ENCODE data around the gene GAK.

The GAK gene

GRCh38 chr4:855880-856224, 76.3 kb downstream of the GAK start:
- in situ Hi-C loops (cut with MboI; ENCODE audit: low sequenced_read_pairs), result no loop called here

GRCh38 chr4:854356-854755, 77.8 kb downstream of the GAK start:
- in situ Hi-C loops (cut with MboI; ENCODE audit: low sequenced_read_pairs), result no loop called here

DNA sequence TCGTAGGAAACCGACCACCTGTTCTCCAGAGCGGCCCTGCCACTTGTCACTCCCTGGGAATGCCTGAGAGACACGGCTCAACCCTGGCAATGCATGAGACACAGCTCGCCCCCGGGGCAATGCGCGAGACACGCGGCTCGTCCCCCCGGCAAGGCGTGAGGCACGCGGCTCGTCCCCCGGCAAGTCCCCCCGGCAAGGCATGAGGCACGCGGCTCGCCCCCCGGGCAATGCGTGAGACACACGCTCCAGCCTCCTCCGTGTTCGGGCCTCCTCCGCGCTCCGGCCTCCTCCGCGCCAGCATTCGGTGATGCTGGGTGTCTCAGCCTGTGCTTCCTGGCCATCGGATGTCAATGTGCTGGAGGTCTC, 78.7 kb downstream of the GAK start:
- in situ Hi-C loops (cut with MboI; ENCODE audit: low sequenced_read_pairs), result no loop called here

- in situ Hi-C loops (cut with MboI; ENCODE audit: low sequenced_read_pairs), result no loop called here
These were observed 80.2 kb downstream of the GAK start for GRCh38 chr4:851701-852430.

GRCh38 chr4:850323-850945, 81.7 kb downstream of the GAK start:
- in situ Hi-C loops (cut with MboI; ENCODE audit: low sequenced_read_pairs), result no loop called here

- in situ Hi-C loops (cut with MboI; ENCODE audit: low sequenced_read_pairs), result no loop called here
These were observed 82.5 kb downstream of the GAK start for GRCh38 chr4:849478-850175.

DNA sequence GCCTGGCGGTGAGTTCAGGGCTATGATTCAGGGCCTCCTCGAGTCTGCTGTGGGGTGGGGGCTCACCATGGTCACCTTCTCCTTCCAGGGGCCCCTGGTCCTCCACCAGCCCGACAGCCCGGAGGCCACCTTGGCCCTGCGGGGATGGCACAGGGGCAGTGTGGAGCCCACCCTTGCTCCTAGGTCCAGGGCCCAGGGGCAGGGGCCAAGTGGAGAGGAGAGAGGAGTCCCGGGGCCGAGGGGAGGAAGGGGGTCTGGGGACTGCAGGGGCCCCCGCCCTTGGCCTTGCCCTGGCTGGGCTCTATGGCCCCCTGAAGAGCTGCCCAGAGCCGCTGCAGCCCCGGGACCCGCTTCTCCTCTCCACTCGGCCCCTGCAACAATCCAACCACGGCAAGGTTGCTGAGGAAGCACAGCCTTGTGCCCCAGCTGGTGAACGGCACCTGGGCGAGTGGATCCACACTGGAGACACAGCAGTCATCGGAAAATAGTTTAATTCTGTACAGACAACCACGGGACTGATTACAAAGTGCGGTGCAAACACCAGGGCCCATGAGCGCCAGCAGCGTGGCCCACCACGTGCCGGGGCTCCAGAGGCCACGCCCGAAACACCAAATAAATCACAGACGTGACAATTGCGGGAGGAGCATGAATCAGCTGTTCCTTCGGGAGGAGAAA, 83.2 kb downstream of the GAK start:
- in situ Hi-C loops (cut with MboI; ENCODE audit: low sequenced_read_pairs), result no loop called here

- in situ Hi-C loops (cut with MboI; ENCODE audit: low sequenced_read_pairs), result no loop called here
These were observed 83.8 kb downstream of the GAK start for GRCh38 chr4:848307-848691.

DNA sequence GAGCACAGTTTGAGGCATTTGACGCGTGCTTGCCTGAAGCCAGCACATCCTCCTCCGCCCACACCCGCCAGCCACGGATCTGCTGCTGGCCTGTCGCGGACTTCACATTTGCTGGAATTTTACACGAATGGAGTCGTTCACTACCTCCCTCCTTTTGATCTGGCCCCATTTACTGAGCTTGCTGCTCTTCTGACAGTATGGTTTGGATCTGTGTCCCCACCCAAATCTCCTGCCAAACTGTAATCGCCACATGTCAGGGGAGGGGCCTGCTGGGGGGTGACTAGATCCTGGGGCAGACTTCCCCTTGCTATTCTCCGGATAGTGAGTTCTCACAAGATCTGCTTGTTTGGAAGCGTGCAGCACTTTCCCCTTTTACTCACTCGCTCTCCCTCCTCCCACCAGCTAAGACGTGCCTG, 86.3 kb downstream of the GAK start:
- in situ Hi-C loops (cut with MboI; ENCODE audit: low sequenced_read_pairs), result no loop called here

DNA sequence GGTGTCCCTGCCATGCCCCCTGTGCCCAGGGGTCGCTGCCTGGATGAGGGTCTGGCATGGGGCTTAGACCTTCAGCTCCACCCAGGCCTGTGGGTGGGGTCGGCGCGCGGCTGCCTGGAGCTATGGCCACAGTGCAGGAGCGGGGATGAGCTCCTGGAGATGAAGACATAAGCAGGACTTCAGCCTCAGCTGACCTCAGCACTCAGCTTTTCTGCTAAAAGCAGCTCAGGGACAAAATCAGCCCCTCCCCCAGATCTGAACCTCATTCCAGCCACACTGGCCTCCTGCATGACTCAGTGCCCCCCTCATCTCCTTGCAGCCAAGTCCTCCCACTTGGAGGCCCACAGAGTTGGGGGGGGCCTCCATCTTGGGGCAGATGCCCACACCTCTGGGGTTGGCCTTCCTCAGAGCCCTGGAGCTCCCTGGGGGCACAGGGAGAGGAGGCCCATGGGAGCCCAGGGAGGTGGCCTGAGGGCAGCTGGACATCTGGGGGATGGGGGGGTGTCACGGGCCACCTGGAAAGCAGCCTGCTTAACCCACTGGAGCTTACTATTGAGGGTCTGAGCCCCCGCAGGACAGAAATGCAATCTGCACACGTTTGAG, 86.8 kb downstream of the GAK start:
- in situ Hi-C loops (cut with MboI; ENCODE audit: low sequenced_read_pairs), result no loop called here

- in situ Hi-C loops (cut with MboI; ENCODE audit: low sequenced_read_pairs), result no loop called here
These were observed 87.3 kb downstream of the GAK start for GRCh38 chr4:844752-845232.

DNA sequence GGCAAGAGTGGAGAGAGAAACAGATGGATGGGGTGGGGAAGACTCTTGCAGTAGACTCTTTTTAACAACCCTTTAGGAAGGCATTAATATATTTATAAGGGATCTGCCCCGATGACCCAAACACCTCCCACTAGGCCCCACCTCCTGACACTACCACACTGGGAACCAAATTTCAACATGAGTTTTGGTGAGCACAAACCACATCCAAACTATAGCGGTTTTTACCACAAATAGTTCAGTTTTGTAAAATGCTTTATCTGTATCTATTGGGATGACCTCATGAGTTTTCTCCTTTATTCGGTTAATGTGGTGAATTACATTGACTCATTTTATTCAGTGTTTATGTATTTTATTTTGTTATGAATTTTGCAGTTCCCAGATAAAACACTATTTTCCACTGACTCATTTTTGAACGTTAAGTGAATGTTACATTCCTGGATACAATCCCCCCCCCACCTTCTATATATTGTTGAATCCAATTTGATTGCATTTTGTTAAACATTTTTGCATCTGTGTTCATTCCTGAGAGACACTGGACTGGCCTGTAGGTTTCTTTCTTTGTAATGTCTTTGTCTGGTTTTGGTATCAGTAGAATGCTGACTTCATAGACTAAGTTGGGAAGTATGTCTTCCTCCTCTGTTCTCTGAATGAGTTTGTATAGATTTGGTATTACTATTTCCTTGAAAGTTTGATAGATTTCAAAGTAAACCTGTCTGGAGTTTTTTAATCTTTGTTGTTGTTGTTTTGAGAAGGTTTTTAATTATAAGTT, 92.3 kb downstream of the GAK start:
- in situ Hi-C loops (cut with MboI; ENCODE audit: low sequenced_read_pairs), result no loop called here

DNA sequence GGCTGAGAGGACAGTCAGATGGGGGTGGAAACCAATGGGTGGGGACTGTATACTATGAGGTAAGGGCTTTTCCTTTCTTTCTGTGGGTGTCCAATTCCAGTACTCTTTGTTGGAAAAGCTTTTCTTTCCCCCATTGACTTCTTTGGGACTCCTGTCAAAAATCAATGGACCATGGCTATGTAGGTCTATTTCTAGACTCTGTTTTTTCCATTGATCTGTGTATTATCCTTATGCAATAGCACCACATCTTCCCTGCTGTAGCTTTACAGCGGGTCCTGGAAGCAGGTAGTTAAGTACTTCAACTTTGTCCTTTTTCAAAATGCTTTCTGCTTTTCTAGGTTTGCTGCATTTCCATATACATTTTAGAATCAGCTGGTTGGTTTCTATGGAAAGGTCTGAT, 94.3 kb downstream of the GAK start:
- in situ Hi-C loops (cut with MboI; ENCODE audit: low sequenced_read_pairs), result no loop called here

DNA sequence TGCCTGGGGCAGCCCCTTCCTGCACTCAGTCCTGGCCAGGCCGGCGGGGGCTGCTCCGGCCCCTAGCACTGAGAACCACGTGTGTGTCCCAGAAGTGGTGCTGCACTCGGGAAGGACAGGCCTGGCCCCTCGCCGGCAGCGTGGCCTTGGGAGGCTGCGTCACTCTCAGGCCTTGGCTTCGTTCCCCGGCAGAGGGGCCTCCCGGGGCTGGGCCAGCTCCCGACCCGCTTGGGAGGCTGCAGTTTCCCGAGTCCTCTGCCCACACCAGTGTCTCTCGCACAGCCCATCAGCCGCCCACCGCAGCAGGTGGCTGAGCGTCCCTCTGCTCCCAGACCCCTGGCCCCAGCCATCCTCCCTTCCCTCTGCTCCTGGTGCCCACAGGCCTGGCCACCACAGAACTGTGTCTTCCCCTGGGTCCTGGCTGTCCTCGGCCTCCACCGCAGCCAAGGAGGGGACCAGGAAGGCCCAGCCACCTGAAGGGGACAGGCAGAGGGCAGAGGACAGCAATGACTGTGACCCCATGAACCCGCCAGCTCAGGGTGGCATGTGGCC, 95.3 kb downstream of the GAK start:
- in situ Hi-C loops (cut with MboI; ENCODE audit: low sequenced_read_pairs), result no loop called here

DNA sequence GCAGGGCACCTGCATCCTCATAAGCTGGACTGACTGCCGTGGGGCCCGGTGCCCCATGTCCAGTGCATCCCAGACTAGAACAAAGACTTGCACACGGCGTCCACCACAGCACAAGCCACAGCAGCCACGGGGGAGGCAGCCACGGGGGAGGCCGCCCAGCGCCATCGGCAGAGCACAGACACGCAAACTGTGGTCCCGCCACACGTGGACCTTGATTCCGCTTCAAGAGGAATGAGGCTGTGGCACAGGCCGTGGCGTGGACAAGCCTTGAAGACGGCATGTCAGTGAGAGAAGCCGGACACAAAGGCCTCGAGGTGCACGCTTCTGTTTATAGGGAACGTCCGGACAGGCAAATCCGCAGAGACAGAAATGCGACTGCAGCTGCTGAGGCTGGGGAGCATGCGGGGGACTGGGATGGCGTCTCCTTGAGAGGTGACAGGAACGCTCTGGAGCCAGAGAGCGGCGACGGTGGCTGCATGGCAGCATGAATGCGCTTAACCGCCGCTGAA, 96.1 kb downstream of the GAK start:
- in situ Hi-C loops (cut with MboI; ENCODE audit: low sequenced_read_pairs), result no loop called here

DNA sequence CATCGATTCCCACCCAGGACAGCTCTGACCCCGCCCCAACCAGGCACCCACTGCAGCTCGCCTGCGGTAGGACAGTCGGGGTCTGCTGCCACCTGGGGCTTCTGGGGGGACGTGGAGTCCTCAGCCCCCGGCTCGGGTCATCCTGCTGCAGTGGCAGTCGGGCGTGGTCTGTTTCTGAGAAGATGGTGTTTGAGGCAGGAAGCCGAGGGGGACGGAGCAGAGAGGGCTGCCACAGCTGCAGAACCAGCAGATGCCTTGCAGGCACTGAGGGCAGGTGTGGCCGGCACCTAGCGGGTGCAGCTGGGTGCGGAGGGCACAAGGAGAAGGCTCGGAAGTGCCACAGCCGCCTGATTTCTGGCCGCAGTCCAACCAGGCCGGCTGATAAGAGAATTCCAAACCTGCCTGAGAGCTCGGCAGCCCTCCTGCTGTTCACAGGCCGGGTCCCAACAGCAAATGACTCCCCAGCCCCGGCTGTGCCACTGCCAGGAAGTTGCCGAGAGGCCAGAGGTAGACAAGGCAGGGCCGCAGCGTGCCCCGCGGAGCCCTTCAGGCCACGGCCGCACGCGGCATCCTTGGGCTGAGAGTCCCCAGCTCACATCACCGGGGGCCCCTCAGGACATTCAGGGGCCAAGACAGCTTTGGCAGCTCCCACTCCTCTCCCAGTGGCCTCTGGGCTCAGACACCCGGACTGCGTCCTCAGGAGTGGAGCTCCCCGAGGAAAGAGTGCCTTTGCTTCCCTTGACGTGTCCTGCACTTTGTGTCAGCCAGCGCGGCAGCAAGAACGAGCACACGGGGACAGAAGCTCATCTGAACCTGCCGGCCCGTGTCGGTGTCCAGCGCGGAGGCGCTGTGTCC, 96.7 kb downstream of the GAK start:
- in situ Hi-C loops (cut with MboI; ENCODE audit: low sequenced_read_pairs), result no loop called here

DNA sequence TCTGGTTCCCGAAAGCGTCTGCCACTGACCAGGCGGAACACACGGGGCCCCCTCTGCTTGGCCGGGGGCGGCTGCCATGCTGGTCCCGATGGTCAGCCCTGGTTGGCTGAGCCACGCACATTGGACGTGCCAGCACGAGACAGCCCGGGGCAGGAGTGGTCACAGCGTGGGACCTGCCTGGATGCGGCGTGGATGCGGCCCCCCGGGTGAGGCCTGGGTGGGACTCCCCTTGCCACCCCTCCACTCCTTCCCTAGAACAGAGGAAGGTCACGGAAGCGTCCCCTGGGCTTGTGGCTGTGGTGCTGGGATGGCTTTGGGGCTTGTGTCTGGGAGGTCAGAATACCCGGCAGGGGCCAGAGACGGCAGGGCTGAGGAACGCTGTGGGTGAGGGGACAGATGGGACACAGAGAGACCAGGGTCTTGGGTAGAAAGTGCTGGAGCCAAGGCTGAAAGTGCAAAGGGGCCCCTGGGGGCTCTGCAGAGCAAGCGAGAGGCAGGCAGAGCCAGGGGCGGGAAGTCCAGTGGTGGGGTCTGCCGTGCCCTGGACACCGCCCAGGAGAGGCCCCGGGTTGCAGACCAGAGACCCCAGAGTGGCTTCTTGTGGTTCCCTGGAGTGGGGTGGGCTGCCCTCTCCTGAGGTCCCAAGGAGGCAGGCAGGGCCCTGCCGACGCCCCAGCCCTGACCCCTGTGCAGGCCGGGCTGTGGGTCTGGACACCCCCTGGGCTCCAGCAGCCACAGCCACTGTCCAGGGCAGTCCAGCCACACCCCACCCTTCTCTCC, 97.6 kb downstream of the GAK start:
- in situ Hi-C loops (cut with MboI; ENCODE audit: low sequenced_read_pairs), result no loop called here

GRCh38 chr4:833731-834367, 98.3 kb downstream of the GAK start:
- in situ Hi-C loops (cut with MboI; ENCODE audit: low sequenced_read_pairs), result no loop called here

Data from HL-60/S4 treated with retinoic acid at 250 ng/mL for 4 days and 3 days (cell line).